ENCODE data around the gene SLC35C1.
"Not testable (repeated sequence)": the region's sequence is repeated elsewhere in the genome, so short reads cannot be mapped to it uniquely, and the experiment has no call there.

SLC35C1 gene

DNA sequence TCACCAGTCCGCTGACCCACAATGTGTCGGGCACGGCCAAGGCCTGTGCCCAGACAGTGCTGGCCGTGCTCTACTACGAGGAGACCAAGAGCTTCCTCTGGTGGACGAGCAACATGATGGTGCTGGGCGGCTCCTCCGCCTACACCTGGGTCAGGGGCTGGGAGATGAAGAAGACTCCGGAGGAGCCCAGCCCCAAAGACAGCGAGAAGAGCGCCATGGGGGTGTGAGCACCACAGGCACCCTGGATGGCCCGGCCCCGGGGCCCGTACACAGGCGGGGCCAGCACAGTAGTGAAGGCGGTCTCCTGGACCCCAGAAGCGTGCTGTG is 6.1 kb downstream of the SLC35C1 start:
- DNase-seq (ENCODE audit: low read depth, low spot score): no peak

- DNase-seq (ENCODE audit: low read depth, low spot score): no peak
Measured at GRCh38 chr11:45811571-45812290, 6.8 kb downstream of the SLC35C1 start.

- no peak for DNase-seq (ENCODE audit: low read depth, low spot score)
Measured at GRCh38 chr11:45812581-45813548, 7.9 kb downstream of the SLC35C1 start.

DNA sequence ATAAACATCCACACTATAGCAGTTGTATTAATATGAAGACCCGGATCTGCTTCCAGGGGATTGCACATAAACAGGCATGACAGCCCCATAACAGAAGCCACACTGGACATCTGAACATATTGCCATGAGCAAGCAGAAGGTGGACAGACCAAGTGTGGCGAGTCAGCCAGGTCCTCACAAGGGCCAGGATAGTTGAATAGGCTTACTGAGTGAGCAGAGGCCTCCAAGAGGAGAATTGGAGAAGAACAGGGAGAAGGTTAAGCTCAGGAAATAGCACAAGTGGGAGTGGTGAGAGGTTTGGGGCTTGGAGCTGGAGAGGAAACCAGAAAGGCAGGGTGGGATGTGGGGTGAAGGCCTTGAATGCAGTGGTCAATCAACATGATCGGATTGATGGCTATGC is 10.8 kb downstream of the SLC35C1 start:
- DNase-seq (ENCODE audit: low read depth, low spot score): peak; percentile 15

DNA sequence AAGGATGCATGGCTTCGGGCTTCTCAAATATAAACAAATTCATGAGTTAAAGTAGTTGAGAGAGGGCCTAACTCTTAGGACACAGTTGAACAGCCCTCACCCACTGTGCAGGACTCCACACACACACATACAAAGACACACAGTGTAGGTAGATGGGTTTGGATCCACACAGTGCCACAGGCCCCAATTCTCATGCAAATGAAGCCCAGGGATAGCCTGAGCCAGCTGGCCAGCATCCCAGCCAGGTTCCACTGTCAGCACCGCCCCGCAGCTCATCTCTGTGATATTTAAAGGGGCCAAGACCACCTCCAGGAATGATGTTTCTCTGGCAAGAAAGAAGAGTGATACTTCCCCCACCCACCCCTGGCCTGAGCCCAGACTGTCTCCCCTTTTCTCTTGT is 11.7 kb downstream of the SLC35C1 start:
- DNase-seq (ENCODE audit: low read depth, low spot score): peak; percentile 33

DNA sequence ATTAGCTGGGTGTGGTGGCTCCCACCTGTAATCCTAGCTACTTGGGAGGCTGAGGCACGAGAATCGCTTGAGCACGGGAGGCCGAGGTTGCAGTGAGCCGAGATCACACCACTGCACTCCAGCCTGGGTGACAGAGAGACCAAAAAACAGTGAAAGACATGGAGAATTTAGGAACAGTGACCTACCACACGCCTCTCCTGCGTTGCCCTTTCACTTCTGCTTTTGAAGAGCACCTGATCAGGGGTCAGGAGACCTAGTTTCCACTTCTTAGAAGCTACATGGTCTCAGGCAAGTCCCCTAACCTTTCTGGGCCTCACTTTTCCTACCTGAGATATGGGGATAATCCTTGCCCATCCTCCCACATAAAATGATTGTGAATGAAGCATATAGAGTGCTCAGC is 12.2 kb downstream of the SLC35C1 start:
- no peak for DNase-seq (ENCODE audit: low read depth, low spot score)

GRCh38 chr11:45818961-45819605 is 14.1 kb downstream of the SLC35C1 start:
- no peak for DNase-seq (ENCODE audit: low read depth, low spot score)

DNA sequence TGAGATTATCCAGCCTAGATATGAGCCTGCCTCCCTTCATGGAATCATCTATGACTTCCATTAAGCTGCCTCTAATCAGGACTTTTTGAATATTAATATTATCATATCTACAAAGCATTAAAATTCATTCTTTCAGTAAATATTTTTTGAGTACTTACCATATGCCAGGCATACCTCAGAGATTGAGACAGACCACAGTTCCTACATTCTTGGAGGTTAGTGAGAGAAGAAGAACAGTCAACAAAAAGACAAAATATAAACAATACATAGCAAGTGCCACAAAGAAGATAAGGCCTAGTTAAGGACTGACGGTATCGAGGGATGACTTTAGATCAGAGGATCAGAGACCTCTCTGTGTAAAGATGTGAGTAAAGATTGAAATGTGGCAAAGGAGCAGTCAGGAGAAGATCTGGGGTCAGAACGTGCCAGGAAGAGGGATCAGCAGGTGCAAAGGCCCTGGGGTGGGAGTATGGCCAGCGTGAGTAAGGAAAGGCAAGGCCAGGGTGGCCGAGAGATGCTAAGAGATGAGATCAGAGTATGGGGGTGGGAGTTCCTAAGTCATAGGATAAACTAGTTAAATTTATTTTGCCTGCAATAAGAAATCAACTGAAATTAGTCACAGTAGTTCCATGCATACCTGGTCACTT is 15.4 kb downstream of the SLC35C1 start:
- DNase-seq (ENCODE audit: low read depth, low spot score): no peak

DNA sequence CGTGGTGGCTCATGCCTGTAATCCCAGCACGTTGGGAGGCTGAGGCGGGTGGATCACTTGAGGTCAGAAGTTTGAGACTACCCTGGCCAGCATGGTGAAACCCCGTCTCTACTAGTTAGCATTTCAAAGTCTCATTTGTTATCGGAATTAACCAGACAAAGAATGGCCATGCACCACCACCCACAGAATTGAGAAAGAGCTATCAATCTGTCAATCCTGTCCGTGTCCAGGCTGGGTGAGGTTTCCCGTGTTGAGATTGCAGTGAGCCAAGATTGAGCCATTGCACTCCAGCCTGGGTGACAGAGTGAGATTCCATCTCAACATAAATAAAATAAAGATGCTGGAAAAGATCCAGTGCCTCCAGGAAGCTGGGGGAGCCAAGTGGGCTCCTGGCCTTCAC is 21.5 kb downstream of the SLC35C1 start:
- DNase-seq (ENCODE audit: low read depth, low spot score): not testable (repeated sequence)

GRCh38 chr11:45827123-45827522 is 22.2 kb downstream of the SLC35C1 start:
- DNase-seq (ENCODE audit: low read depth, low spot score): no peak

- DNase-seq (ENCODE audit: low read depth, low spot score): no peak
Measured at GRCh38 chr11:45828996-45829395, 24.0 kb downstream of the SLC35C1 start.

- no peak for DNase-seq (ENCODE audit: low read depth, low spot score)
Measured at GRCh38 chr11:45830596-45830995, 25.6 kb downstream of the SLC35C1 start.

GRCh38 chr11:45832811-45833441 is 28.0 kb downstream of the SLC35C1 start:
- DNase-seq (ENCODE audit: low read depth, low spot score): no peak

GRCh38 chr11:45833761-45834160 is 28.8 kb downstream of the SLC35C1 start:
- DNase-seq (ENCODE audit: low read depth, low spot score): no peak

DNA sequence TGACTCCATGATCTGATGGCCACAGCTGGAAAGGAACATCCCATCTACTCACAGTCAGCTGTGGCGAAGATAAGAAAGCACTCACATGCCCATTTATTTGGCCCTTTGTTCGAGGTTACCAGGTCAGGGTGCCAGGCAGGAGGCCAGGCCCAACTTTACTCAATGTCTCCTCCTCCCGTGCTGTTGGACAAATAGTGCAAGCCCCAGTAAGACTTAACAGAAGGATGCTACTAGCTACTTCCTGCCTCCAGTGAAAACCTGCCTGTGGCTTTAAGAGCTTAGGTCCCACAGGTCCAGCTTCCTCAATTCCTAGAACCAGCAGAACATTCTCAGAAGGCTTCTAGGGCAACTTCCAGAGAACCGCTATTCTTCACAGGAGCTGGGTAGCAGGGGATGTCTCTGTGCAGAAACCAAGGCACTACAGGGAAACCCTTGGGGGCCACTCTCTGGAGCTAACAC is 29.4 kb downstream of the SLC35C1 start:
- no peak for DNase-seq (ENCODE audit: low read depth, low spot score)

- no peak for DNase-seq (ENCODE audit: low read depth, low spot score)
Measured at GRCh38 chr11:45839204-45839603, 34.3 kb downstream of the SLC35C1 start.

DNA sequence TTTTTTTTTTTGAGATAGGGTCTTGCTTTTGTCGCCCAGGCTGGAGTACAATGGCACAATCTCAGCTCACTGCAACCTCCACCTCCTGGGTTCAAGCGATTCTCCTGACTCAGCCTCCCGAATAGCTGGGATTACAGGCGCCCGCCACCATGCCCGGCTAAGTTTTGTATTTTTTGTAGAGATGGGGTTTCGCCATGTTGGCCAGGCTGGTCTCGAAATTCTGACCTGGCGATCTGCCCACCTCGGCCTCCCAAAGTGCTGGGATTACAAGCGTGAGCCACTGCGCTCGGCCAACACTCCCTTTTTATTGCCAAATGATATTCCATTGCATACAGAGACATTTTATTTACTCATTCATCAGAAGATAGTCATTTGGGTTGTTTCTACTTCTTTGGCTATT is 35.3 kb downstream of the SLC35C1 start:
- DNase-seq (ENCODE audit: low read depth, low spot score): not testable (repeated sequence)

DNA sequence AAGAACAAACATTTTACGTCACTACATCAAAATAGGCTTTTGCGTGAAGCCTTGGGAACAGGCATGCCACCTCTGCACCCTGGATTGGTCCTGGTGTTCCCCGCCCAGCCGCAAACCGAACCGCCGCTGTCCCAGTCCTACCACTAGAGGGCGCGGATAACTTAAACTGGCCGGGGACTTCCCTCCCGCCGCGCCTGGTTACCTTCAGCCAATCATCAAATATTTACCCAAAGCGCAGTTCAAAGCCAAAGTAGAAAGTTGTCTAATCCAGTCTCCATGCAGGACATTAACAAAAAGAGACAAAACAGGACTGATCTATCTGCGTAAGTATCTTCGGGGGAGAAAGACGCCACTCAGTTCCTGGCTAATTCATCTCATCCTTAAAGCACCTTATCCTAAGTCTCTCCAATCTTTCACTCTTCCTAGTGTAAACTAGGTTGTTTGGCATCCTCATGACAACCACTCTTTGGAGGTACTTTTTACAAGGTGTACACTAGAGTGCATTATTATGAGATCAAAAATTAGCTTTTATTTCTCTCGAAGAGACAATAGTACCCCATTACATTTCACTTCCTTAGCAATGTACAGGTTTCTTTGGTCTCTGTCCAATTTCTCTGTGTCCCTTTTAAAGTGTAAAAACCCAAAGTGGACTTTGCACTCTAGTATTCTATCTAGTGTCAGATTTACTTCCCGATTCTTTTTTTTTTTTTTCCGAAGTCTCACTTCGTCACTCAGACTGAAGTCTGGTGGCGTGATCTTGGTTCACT is 38.4 kb downstream of the SLC35C1 start:
- peak; percentile 95 for DNase-seq (ENCODE audit: low read depth, low spot score)

DNA sequence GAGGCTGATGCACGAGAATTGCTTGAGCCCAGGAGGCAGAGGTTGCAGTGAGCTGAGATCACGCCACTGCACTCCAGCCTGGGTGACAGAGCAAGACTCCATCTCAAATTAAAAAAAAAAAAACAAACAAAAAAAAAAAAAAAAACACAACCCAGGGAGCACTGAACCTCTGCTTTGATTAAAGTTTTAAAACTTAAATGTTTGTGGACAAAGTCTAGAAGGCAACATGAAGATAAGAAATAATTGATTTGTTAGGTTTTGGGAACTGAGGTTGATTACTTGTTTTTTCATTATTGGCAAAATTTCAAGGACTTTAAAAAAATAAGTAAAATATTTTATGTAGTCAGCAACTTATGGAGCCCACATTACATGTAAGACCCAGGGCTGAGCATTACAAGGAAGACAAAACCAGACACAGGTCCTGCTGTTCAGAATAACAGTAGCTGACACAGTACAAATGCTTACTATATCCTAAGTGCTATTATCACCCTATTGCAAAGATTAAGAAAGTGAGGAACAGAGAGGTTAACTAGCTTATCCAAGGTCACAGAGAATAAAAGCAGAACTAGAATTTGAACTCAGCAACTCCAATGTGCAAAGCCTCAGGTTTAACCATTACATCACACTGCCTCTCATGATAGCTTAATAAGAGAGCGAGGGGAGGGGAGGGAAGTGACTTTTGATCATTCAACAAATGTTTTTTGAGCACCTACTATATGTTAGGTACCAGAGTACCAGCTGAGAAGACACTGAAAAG is 40.1 kb downstream of the SLC35C1 start:
- DNase-seq (ENCODE audit: low read depth, low spot score): no peak

DNA sequence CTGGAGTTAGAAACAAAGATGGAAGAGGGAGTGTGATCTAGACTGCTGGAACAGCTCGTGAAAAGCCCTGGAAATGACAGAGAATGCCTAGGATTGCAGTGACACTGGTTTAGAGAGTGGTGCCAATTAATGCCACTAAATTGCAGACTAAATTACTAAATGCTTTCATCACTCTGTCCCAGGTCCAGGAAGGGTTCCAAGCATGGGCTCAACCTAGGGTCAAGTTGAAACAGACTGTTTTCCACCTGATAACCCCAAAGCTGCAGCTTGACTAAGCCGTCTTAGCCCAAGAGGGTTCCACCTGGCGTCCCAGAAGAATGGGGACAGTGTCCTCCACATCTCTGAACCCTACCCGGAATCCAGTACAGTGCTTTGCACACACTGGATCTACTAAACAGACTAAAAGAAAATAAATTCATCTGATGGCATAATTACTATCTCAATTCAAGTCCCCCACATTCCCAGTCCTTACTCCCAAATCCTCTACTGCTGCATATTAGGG is 41.3 kb downstream of the SLC35C1 start:
- DNase-seq (ENCODE audit: low read depth, low spot score): no peak

Data from astrocyte of the hippocampus (primary cell).